ENCODE results near the gene INPP5J.
A peak's percentile ranks its signal among the peaks of the same experiment; 100 is the strongest.

GRCh38 chr22:31106001-31106571 is 16.7 kb upstream of the INPP5J start:
- TF ChIP-seq ZC3H4 (CRISPR knock-in tag; IDR thresholded peaks at IDR 0.05; ENCODE audit: borderline replicate concordance) (no peak), ETV6 (IDR thresholded peaks at IDR 0.05; ENCODE audit: borderline replicate concordance in 1 of 2, low read depth in 2 of 2, low read length in 1 of 2) (no peak), ETV6 (CRISPR knock-in tag; IDR thresholded peaks at IDR 0.05; ENCODE audit: borderline replicate concordance) (no peak), CREB5 (CRISPR knock-in tag; IDR thresholded peaks at IDR 0.05) (no peak), YY1 (IDR thresholded peaks at IDR 0.05; ENCODE audit: borderline replicate concordance in 1 of 3, control insufficient read depth in 1 of 3, extremely low read depth in 1 of 3, insufficient read depth in 3 of 3, insufficient read length in 1 of 3, insufficient replicate concordance in 2 of 3, low read depth in 1 of 3, low read length in 2 of 3) (no peak), ZNF146 (CRISPR knock-in tag; IDR thresholded peaks at IDR 0.05; ENCODE audit: unreplicated experiment) (no peak), ATF3 (IDR thresholded peaks at IDR 0.05) (no peak), ATF3 (CRISPR knock-in tag; conservative IDR thresholded peaks at IDR 0.05) (no peak), RFX5 (IDR thresholded peaks at IDR 0.05; ENCODE audit: low read depth, low read length) (no peak), TCF7L2 (IDR thresholded peaks at IDR 0.05; ENCODE audit: low read depth, low read length) (no peak), CBX3 (IDR thresholded peaks at IDR 0.05; ENCODE audit: borderline replicate concordance in 1 of 2, low read length in 2 of 2) (no peak), SMAD3 (CRISPR knock-in tag; conservative IDR thresholded peaks at IDR 0.05) (no peak)
- TF ChIP-seq, protein P1, sequence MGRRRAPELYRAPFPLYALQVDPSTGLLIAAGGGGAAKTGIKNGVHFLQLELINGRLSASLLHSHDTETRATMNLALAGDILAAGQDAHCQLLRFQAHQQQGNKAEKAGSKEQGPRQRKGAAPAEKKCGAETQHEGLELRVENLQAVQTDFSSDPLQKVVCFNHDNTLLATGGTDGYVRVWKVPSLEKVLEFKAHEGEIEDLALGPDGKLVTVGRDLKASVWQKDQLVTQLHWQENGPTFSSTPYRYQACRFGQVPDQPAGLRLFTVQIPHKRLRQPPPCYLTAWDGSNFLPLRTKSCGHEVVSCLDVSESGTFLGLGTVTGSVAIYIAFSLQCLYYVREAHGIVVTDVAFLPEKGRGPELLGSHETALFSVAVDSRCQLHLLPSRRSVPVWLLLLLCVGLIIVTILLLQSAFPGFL (CRISPR knock-in tag; IDR thresholded peaks at IDR 0.05) = no peak
- TF ChIP-seq, protein P2, sequence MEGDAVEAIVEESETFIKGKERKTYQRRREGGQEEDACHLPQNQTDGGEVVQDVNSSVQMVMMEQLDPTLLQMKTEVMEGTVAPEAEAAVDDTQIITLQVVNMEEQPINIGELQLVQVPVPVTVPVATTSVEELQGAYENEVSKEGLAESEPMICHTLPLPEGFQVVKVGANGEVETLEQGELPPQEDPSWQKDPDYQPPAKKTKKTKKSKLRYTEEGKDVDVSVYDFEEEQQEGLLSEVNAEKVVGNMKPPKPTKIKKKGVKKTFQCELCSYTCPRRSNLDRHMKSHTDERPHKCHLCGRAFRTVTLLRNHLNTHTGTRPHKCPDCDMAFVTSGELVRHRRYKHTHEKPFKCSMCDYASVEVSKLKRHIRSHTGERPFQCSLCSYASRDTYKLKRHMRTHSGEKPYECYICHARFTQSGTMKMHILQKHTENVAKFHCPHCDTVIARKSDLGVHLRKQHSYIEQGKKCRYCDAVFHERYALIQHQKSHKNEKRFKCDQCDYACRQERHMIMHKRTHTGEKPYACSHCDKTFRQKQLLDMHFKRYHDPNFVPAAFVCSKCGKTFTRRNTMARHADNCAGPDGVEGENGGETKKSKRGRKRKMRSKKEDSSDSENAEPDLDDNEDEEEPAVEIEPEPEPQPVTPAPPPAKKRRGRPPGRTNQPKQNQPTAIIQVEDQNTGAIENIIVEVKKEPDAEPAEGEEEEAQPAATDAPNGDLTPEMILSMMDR (IDR thresholded peaks at IDR 0.05 in 2 of 3, conservative IDR thresholded peaks at IDR 0.05 in 1 of 3; ENCODE audit: insufficient read depth in 2 of 3, low read depth in 1 of 3, low read length in 3 of 3) = 0 out of 6 replicates have a peak, but pooled peaks of 1 of the 3 experiments have one; percentile 1
